Activated CD8-positive, alpha-beta memory T cell treated with anti-CD3 and anti-CD28 coated beads, Interleukin-2, amount 10 ng/mL, durations not matched to agents 7 days and 5 days (primary cell): ENCODE data around the gene EEA1. TPM values are rescaled to one million over a fixed set of nuclear protein-coding genes. Genes with fewer than 3 reads are reported as not detected.

Experiments
- ATAC-seq: fragments of 150-1000 bp; cut with Tn5 transposase; one replicate; pipeline ENCODE4 v1.10.0; 2021; ENCODE audit warnings: moderate library complexity
- CTCF ChIA-PET: fragments of 350-600 bp; sonication (Branson Sonifier 250); formaldehyde crosslinking; loops from one replicate; lab custom pipeline; 2021; ENCODE audit warnings: antibody characterized with exemption; lab: Charles Lee
- DNase-seq: peaks from one replicate; pipeline ENCODE4 v3.0.0-alpha.2; 2020
- H3K27ac Mint-ChIP-seq: one replicate; pipeline ENCODE4 v1.8.0; 2021; ENCODE audit warnings: mild to moderate bottlenecking, mixed read lengths
- H3K27me3 Mint-ChIP-seq: one replicate; pipeline ENCODE4 v1.8.0; 2021; ENCODE audit warnings: mixed read lengths
- H3K36me3 Mint-ChIP-seq: one replicate; pipeline ENCODE4 v1.8.0; 2021; ENCODE audit warnings: mild to moderate bottlenecking, mixed read lengths
- H3K4me1 Mint-ChIP-seq: one replicate; pipeline ENCODE4 v1.8.0; 2021; ENCODE audit warnings: mixed read lengths
- H3K4me3 Mint-ChIP-seq: one replicate; pipeline ENCODE4 v1.8.0; 2021; ENCODE audit warnings: mild to moderate bottlenecking, moderate library complexity, mixed read lengths
- H3K9me3 Mint-ChIP-seq: one replicate; pipeline ENCODE4 v1.8.0; 2022; ENCODE audit warnings: low read depth, mixed read lengths
- total RNA-seq, 2 experiments: library from RNA; stranded (reverse); gene quantifications; one replicate each; pipeline ENCODE4 v1.2.3, GENCODE V29; 2021

The EEA1 gene
- total RNA-seq, 2 experiments from 2014 or later: 14.5 to 14.7 TPM

DNA sequence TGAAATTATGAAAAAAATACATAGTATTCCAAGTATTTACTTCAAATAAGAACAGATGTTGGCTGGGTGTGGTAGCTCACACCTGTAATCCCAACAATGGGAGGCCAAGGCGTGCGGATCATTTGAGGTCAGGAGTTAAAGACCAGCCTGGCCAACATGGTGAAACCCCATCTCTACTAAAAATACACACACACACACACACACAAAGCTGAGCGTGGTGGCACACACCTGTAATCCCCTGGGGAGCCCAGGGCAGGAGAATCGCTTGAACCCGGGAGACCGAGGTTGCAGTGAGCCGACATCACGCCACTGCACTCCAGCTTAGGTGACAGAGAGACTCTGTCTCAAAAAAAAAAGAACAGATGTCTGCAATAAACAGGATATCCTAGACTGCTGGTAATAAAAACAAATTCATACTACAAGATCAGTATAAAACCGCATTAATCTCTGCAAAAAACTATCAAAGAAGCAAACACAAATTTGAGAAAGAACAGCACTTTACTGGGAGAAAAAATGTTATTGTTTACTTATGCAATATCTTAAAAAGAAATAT lies 23.8 kb downstream of the EEA1 start:
- DNase-seq (no peak), ATAC-seq (no peak)
- H3K27me3 Mint-ChIP-seq: no peaks in the 10 kb centered on the region
- no peak overlapping the region for H3K4me3 Mint-ChIP-seq
- H3K36me3 Mint-ChIP-seq: peaks cover 15% of the 10 kb centered on the region
- no peak overlapping the region for H3K27ac Mint-ChIP-seq
- CTCF ChIA-PET: no interaction called here
- peaks cover 11% of the 10 kb centered on the region for H3K4me1 Mint-ChIP-seq
- no peaks in the 10 kb centered on the region for H3K9me3 Mint-ChIP-seq

DNA sequence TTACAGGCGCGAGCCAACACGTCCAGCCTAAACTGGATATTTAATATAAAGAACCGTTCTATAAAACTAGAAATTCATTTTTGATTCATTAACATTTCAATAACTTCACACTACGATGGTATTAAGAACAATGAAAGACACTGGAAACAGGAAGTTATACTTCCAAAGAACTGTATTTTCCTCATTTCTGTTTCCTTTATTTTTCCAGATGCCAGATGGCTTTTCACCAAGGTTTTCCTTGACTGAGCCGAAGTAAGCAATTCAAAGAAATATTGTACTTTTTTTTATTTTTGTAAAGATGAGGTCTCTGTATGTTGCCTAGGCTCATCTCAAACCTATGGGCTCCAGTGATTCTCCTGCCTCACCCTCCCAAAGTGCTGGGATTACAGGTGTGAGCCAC lies 28.2 kb downstream of the EEA1 start:
- Mint-ChIP-seq H3K27ac (no peak overlapping the region), H3K4me1 (peaks cover 5% of the 10 kb centered on the region), H3K27me3 (no peaks in the 10 kb centered on the region), H3K36me3 (peaks cover 14% of the 10 kb centered on the region), H3K4me3 (no peak overlapping the region), H3K9me3 (no peaks in the 10 kb centered on the region)
- no peak for ATAC-seq
- CTCF ChIA-PET: interaction anchor here (0.9 kb wide), 1 partner anchor 87 kb away, joined by 3 read pairs; no protein-coding TSS in a partner anchor
- no peak for DNase-seq

DNA sequence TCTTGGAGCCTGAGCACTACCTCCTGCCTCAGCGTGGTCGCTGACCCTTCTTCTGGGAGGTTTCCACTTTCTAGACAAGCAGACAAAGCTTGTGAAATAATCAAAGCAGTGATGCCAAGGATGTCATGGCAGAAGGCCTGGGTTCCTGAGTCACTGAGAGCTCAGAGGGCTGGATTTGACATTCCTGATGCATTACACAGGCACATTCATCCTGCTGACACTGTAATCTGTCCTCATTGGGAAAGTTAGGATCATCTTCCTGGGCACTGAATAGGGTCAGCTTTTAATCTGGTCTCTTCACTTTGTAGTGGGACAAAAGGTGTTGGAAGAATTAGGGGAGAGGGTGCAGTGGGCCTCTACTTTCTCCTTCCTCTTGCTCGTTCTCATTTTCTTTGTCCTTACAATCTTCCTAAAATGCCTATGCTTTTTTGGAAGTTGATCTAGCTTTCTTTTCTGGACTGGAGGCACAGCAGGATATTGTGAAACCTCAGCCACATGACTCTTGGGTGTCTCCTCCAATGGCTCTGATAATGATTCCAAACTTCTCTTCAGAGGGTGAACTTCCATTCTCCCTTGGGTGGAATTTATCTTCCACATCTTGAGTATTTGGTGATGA lies 29.6 kb downstream of the EEA1 start:
- Mint-ChIP-seq H3K9me3 (peaks cover 2% of the 10 kb centered on the region), H3K36me3 (peaks cover 15% of the 10 kb centered on the region), H3K4me1 (peaks cover 6% of the 10 kb centered on the region), H3K27me3 (no peaks in the 10 kb centered on the region), H3K27ac (no peak overlapping the region), H3K4me3 (no peak overlapping the region)
- CTCF ChIA-PET: no interaction called here
- DNase-seq: no peak
- no peak for ATAC-seq

DNA sequence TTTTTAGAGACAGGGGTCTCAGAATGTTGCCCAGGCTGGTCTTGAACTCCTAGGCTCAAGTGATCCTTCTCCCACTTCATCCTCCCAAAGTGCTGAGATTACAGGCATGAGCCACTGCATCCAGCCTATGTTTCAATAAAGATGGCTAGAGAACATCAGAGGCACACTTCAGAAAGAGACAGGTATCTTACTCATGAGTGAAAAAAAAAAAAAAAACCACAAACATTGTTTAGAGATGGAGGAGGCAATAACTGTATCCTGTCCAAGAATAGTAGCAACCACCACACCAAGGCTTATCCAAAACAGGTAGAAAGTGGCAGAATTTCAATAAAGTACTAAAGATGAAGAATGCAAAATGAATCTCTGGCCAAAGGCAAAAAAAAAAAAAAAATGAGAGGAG lies 30.3 kb downstream of the EEA1 start:
- Mint-ChIP-seq H3K4me3 (no peak overlapping the region), H3K27ac (no peak overlapping the region), H3K27me3 (no peaks in the 10 kb centered on the region), H3K4me1 (peaks cover 6% of the 10 kb centered on the region), H3K9me3 (peaks cover 2% of the 10 kb centered on the region), H3K36me3 (peaks cover 15% of the 10 kb centered on the region)
- DNase-seq: no peak
- CTCF ChIA-PET: interaction anchor here (0.7 kb wide), 1 partner anchor 19 kb away, joined by 4 read pairs; no protein-coding TSS in a partner anchor
- ATAC-seq: no peak

DNA sequence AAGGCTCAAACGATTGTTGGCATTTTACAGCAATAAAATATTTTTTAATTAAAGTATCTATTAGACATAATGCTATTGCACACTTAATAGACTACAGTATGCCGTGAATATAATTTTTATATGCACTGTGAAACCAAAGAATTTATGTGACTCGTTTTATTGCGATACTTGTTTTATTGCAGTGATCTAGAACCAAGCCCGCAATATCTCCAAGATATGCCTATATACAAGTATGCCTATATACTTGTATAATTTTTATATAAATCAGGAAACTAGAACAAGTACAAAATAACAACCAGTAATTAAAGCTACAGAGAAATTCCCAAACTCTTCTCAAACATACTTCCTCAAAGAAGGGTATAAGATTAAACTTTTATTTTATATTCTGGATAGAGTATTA lies 31.3 kb downstream of the EEA1 start:
- no peak overlapping the region for H3K4me3 Mint-ChIP-seq
- no peaks in the 10 kb centered on the region for H3K27me3 Mint-ChIP-seq
- peaks cover 11% of the 10 kb centered on the region for H3K36me3 Mint-ChIP-seq
- peaks cover 6% of the 10 kb centered on the region for H3K4me1 Mint-ChIP-seq
- H3K27ac Mint-ChIP-seq: no peak overlapping the region
- ATAC-seq (no peak), DNase-seq (no peak)
- peaks cover 2% of the 10 kb centered on the region for H3K9me3 Mint-ChIP-seq
- CTCF ChIA-PET: interaction anchor here (0.7 kb wide), 1 partner anchor 18 kb away, joined by 4 read pairs; no protein-coding TSS in a partner anchor

DNA sequence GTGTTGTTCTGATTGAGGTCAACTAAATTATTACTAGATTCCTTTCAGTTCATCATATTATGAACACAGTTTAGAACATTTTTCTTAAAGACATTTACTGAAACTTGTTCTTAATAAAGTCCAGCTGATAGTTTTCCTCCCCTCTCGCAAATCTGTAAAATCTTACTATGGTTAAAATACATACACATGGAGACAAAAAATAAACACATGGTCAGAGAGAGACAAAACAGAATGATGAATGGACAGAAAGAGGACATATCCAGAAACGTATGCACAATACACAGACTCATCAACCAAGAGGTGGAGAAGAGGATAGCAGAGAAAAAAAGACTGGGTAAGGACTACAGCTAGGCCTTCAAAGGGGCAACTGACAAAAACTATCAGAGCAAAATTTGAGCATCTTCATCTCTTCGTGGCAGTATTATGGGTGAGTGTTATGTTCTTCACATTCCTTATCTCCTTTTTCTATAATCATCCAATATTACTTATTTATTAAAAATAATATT lies 38.4 kb downstream of the EEA1 start:
- H3K27ac Mint-ChIP-seq: no peak overlapping the region

DNA sequence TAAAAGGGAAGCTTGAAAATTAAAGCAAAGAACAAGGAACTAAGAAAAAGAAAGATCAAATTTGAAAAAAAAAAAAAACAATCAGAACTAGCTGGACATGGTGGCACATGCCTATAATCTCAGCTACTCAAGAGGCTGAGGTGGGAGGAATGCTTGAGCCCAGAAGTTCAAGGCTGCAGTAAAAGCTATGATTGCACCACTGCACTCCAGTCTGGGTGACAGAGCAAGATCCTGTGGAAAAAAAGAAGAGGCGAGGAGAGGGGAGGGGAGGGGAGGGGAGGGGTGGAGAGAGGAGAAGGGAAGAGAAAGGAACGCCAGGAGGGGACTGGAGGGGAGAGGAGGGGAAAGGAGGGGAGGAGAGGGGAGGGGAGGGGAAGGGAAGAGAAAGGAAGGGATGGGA lies 43.0 kb downstream of the EEA1 start:
- Mint-ChIP-seq H3K27me3 (no peaks in the 10 kb centered on the region), H3K4me3 (no peak overlapping the region), H3K4me1 (peaks cover 6% of the 10 kb centered on the region), H3K9me3 (no peaks in the 10 kb centered on the region), H3K36me3 (peaks cover 35% of the 10 kb centered on the region), H3K27ac (no peak overlapping the region)
- DNase-seq: no peak
- no peak for ATAC-seq
- CTCF ChIA-PET: no interaction called here

More for the DNA sequence above, 38.4 kb downstream of the EEA1 start:
- no peak overlapping the region for H3K4me3 Mint-ChIP-seq
- no peak for DNase-seq
- H3K9me3 Mint-ChIP-seq: peaks cover 1% of the 10 kb centered on the region
- H3K27me3 Mint-ChIP-seq: no peaks in the 10 kb centered on the region
- H3K36me3 Mint-ChIP-seq: peaks cover 14% of the 10 kb centered on the region
- H3K4me1 Mint-ChIP-seq: peaks cover 3% of the 10 kb centered on the region
- ATAC-seq: no peak
- CTCF ChIA-PET: no interaction called here

DNA sequence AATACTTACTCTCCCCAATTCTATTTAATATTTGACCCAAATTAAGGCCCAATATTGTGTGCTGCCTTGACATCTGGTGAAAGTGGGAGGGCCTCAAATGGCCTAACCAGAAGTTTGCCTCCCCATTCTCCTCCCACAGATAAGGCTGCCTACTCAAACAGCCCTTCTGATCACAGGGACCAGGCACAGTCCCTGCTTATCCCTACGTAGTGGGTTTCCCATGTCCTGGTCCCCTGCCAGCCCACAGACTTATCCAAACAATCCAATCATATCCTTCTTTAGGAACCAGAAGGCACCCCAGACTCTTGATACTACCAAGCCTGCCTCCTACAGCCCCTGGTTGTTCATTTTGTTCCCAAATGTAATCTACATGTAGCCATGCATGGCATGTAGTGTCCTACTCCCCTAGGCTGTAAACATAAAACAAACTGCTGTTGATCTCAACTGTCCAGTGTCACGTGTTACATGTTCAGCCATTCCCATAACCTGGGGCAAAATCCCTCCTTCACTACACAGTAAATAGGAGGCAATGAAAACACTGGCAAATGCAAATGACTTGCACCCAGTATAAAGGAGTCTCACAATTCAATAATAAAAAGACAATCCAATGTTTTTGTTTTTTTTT lies 49.3 kb downstream of the EEA1 start:
- peaks cover 25% of the 10 kb centered on the region for H3K36me3 Mint-ChIP-seq

DNA sequence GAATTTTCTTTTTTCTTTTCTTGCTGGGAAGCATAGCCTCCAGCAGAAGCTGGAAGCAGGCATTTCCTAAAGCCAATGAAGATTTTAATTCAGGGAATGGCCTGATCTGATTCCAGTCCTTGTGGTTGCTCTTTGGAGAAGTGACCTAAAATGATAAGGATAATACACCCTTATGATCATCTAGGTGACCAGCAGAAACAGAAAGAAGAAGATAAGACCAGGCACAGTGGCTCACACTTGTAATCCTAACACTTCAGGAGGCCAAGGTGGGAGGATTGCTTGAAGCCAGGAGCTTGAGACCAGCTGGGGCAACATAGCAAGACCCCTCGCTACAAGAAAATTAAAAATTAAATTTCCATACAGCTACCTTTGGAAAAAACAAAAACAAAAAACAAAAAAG lies 51.2 kb downstream of the EEA1 start:
- no peaks in the 10 kb centered on the region for H3K9me3 Mint-ChIP-seq
- ATAC-seq (no peak), DNase-seq (no peak)
- no peak overlapping the region for H3K27ac Mint-ChIP-seq
- H3K36me3 Mint-ChIP-seq: peaks cover 11% of the 10 kb centered on the region
- no peak overlapping the region for H3K4me3 Mint-ChIP-seq
- CTCF ChIA-PET: no interaction called here
- no peaks in the 10 kb centered on the region for H3K27me3 Mint-ChIP-seq
- peaks cover 1% of the 10 kb centered on the region for H3K4me1 Mint-ChIP-seq

More for the DNA sequence above, 49.3 kb downstream of the EEA1 start:
- CTCF ChIA-PET: interaction anchor here (0.5 kb wide), 1 partner anchor 19 kb away, joined by 4 read pairs; no protein-coding TSS in a partner anchor
- Mint-ChIP-seq H3K4me1 (peaks cover 5% of the 10 kb centered on the region), H3K27me3 (no peaks in the 10 kb centered on the region), H3K9me3 (no peaks in the 10 kb centered on the region), H3K27ac (no peak overlapping the region), H3K4me3 (no peak overlapping the region)
- DNase-seq (no peak), ATAC-seq (no peak)

DNA sequence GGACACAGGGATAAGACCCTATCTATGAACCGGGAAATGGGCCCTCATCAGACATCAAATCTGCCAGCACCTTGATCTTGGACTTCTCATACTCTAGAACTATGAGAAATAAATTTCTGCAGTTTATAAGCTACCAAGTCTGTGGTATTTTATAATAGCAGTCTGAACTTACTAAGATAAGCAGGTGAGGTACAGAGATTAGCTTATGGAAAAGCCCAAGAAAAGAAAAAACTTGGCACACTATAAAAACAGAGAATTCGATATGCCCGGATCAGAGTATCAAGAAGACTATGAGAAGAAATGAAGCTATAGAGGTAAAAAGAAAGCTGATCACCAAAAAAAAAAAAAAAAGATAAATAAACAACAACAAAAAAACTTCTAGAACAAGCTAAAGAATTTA lies 52.6 kb downstream of the EEA1 start:
- ATAC-seq (no peak), DNase-seq (no peak)
- Mint-ChIP-seq H3K4me1 (peaks cover 1% of the 10 kb centered on the region), H3K4me3 (no peak overlapping the region), H3K27ac (no peak overlapping the region), H3K36me3 (peaks cover 11% of the 10 kb centered on the region), H3K27me3 (no peaks in the 10 kb centered on the region), H3K9me3 (no peaks in the 10 kb centered on the region)
- CTCF ChIA-PET: interaction anchor here (1.1 kb wide), 1 partner anchor 51 kb away, joined by 7 read pairs; no protein-coding TSS in a partner anchor

DNA sequence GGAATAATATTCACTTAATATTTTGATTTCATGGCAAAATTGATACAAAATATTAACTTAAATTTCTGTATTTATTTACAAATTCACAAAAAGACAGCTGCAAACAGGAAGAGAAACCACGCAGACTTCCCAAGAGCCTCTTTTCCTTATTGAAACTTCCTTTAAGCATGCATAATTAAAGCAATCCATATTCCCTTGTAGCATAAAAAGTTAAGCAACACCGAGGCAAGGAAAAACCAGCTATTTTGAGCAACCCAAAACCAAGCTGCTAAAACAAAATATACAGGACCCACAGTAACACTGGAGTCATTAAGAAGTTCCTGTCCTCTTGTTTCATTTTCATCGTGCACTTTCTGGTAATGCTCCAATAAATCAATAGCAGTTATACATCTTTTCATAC lies 58.0 kb downstream of the EEA1 start:
- Mint-ChIP-seq H3K9me3 (no peaks in the 10 kb centered on the region), H3K4me1 (peaks cover 4% of the 10 kb centered on the region), H3K4me3 (no peak overlapping the region), H3K27ac (no peak overlapping the region), H3K27me3 (no peaks in the 10 kb centered on the region), H3K36me3 (no peaks in the 10 kb centered on the region)
- no peak for ATAC-seq
- DNase-seq: no peak
- CTCF ChIA-PET: no interaction called here

DNA sequence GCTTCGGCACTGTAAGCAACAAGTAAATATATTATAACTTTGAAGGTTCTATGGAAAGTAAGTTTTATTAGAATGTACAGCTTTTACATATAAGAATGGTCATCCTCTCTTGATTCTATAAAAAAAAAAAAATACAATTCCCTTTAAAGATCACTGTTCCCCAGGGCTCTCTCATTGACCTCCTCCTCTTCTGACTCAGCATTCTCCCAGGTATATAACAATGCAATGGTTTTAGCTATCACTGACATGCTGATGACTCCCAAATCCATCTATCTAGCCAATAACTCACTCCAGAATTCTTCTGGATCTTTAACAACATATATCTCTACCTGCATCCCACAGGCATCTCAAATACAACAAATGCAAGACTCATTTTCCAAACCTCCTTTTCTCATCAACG lies 62.7 kb downstream of the EEA1 start:
- H3K4me3 Mint-ChIP-seq: no peak overlapping the region
- H3K27me3 Mint-ChIP-seq: no peaks in the 10 kb centered on the region
- CTCF ChIA-PET: no interaction called here
- H3K36me3 Mint-ChIP-seq: peaks cover 10% of the 10 kb centered on the region
- H3K9me3 Mint-ChIP-seq: no peaks in the 10 kb centered on the region
- no peak for ATAC-seq
- H3K27ac Mint-ChIP-seq: no peak overlapping the region
- H3K4me1 Mint-ChIP-seq: peaks cover 3% of the 10 kb centered on the region
- no peak for DNase-seq

DNA sequence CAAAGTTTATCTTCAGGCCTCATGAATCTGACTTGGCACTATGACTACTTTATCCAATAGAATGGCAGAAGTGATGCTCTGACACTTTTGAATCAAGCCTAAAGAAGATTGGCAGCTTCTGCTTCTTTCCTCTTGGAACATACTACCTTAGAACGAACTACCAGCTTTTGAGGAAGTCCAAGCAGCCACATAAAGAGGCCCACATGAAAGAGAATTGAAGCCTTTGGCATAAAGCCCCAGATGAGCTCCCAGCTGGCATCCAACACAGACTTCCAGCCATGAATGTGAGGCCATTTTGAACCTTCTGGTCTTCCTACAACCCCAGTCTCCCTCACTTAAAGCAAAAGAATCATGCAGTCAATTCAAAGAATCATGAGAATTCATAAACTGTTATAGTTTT lies 65.8 kb downstream of the EEA1 start:
- CTCF ChIA-PET: no interaction called here
- H3K9me3 Mint-ChIP-seq: no peaks in the 10 kb centered on the region

DNA sequence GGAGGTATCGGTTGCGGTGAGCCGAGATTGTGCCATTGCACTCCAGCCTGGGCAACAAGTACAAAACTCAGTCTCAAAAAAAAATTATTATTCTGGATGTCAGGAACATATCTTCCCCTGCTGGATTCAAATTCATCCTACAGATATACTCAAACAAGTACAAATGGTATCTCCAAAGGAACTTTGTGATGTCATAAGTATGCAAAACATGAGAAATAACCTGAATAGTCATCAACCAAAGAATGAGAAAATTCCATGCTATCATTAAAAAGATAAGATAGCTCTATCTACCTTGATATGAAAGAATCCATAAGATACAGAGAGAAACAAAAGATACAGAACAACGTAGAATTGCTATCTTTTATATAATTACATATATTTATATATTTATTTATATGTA lies 67.7 kb downstream of the EEA1 start:
- H3K9me3 Mint-ChIP-seq: no peaks in the 10 kb centered on the region
- peaks cover 38% of the 10 kb centered on the region for H3K36me3 Mint-ChIP-seq
- H3K27ac Mint-ChIP-seq: no peak overlapping the region
- H3K4me3 Mint-ChIP-seq: no peak overlapping the region
- CTCF ChIA-PET: no interaction called here
- no peak for ATAC-seq
- DNase-seq: no peak
- H3K27me3 Mint-ChIP-seq: no peaks in the 10 kb centered on the region
- H3K4me1 Mint-ChIP-seq: no peaks in the 10 kb centered on the region

More for the DNA sequence above, 65.8 kb downstream of the EEA1 start:
- Mint-ChIP-seq H3K4me1 (no peaks in the 10 kb centered on the region), H3K4me3 (no peak overlapping the region), H3K27ac (no peak overlapping the region), H3K27me3 (no peaks in the 10 kb centered on the region), H3K36me3 (peaks cover 27% of the 10 kb centered on the region)
- DNase-seq (no peak), ATAC-seq (no peak)
